Body of pancreas (tissue), 4 donors: Measurements from ENCODE around the gene OR4D1. TPM values are rescaled to one million over a fixed set of nuclear protein-coding genes. Genes with fewer than 3 reads are reported as not detected.

ENCODE experiments used
- ATAC-seq: fragments of 150-250 bp; one replicate; pipeline ENCODE4 v1.9.1; 2016
- DNase-seq, 4 donors: peaks; one replicate each; pipeline ENCODE4 v3.0.0-alpha.2; 2019
- H3K27ac ChIP-seq, 4 donors: fragments of 200-600 bp; sonication (generic); 1 replicate in 3 of 4; 2 replicates in 1 of 4; pipeline versions ENCODE4 v1.5.1 to v1.6.1; 2016 to 2019; ENCODE audit warnings: mild to moderate bottlenecking in 1 of 4, mixed read lengths in 1 of 4, moderate library complexity in 1 of 4
- H3K27me3 ChIP-seq, 2 donors: fragments of 200-600 bp; sonication (generic); one replicate each; pipeline ENCODE4 v1.6.0; 2016; ENCODE audit warnings: mild to moderate bottlenecking in 1 of 2
- H3K36me3 ChIP-seq, 2 donors: fragments of 200-600 bp; sonication (generic); replicated peaks in 1 of 2; 2 replicates each; pipeline ENCODE4 v1.5.1; 2016; ENCODE audit warnings: low read depth in 2 of 2; ENCODE audit not compliant: insufficient read depth in 1 of 2
- H3K4me1 ChIP-seq: fragments of 200-600 bp; sonication (generic); one replicate; pipeline ENCODE4 v1.6.0; 2016
- H3K4me3 ChIP-seq, 2 donors: fragments of 200-600 bp; sonication (generic); 1 replicate in 1 of 2; 2 replicates in 1 of 2; pipeline ENCODE4 v1.5.1; 2016 to 2019
- H3K9me3 ChIP-seq, 3 donors: fragments of 200-600 bp; sonication (generic); 1 replicate in 2 of 3; 2 replicates in 1 of 3; pipeline ENCODE4 v1.5.1; 2016
- POLR2A ChIP-seq, 3 donors: fragments of 450-650 bp; IDR thresholded peaks; one replicate each; pipeline ENCODE4 v1.6.1; 2016; ENCODE audit warnings: antibody characterized with exemption in 3 of 3, mild to moderate bottlenecking in 2 of 3
- WGBS, 2 donors: methylation state at CpG; one replicate each; pipeline ENCODE4 v1.1.5; 2017; 5-methylcytosine and 5-hydroxymethylcytosine counted together
- intact Hi-C: fragments of 100-400 bp; cut with DNase I; formaldehyde crosslinking; loops from one replicate; pipeline ENCODE4 v1.15.1; 2023
- total RNA-seq, 2 donors: library from RNA; depleted of rRNA; stranded (reverse); fragments of >200 nt; gene quantifications; one replicate each; pipeline ENCODE4 v1.1.0, GENCODE V29; 2016
- TF ChIP-seq, protein P1 (sequence below), 7 experiments: fragments of 450-650 bp in 4 of 7; fragments of 200-600 bp in 3 of 7; sonication (generic) in 3 of 7; IDR thresholded peaks; one replicate each; pipeline ENCODE4 v1.5.1; 2016 to 2019; ENCODE audit warnings: antibody characterized with exemption in 7 of 7

The OR4D1 gene
- total RNA-seq, 2 donors from 2014 or later: not detected

DNA sequence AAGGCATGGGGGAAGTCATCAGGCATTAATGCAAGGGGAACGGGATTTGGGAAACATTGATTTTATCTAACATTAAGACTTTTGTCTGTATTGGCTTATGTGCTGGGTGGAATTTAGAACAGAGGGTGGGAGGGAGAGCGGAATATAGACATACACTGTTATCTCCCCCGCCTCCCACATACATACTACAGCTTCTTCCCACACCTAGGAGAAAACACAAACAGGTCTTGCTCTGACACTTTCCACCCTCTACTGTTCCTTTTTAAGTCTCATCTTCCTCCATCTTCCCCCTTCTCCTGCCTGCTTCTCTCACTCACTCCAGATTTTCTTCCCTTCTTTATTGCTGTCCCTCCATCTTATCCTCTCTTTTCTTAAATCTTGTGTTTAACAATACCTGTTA, 425 bp downstream of the OR4D1 start:
- 72 to 75% methylated on average over 3 of the region's 3 CpGs for WGBS, 2 donors
- ATAC-seq: no peak
- no peak for DNase-seq
- TF ChIP-seq, protein P1, sequence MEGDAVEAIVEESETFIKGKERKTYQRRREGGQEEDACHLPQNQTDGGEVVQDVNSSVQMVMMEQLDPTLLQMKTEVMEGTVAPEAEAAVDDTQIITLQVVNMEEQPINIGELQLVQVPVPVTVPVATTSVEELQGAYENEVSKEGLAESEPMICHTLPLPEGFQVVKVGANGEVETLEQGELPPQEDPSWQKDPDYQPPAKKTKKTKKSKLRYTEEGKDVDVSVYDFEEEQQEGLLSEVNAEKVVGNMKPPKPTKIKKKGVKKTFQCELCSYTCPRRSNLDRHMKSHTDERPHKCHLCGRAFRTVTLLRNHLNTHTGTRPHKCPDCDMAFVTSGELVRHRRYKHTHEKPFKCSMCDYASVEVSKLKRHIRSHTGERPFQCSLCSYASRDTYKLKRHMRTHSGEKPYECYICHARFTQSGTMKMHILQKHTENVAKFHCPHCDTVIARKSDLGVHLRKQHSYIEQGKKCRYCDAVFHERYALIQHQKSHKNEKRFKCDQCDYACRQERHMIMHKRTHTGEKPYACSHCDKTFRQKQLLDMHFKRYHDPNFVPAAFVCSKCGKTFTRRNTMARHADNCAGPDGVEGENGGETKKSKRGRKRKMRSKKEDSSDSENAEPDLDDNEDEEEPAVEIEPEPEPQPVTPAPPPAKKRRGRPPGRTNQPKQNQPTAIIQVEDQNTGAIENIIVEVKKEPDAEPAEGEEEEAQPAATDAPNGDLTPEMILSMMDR (IDR thresholded peaks at IDR 0.05): no peak
- TF ChIP-seq POLR2A (IDR thresholded peaks at IDR 0.05): no peak
- Histone ChIP-seq H3K4me3 (no peak overlapping the region), H3K27ac (no peak overlapping the region), H3K4me1 (no peaks in the 10 kb centered on the region), H3K36me3 (no peaks in the 10 kb centered on the region), H3K9me3 (peaks cover 0 to 6% (median 2%) of the 10 kb centered on the region in 3 donors), H3K27me3 (no peaks in the 10 kb centered on the region)
- intact Hi-C loops: no loop called here

DNA sequence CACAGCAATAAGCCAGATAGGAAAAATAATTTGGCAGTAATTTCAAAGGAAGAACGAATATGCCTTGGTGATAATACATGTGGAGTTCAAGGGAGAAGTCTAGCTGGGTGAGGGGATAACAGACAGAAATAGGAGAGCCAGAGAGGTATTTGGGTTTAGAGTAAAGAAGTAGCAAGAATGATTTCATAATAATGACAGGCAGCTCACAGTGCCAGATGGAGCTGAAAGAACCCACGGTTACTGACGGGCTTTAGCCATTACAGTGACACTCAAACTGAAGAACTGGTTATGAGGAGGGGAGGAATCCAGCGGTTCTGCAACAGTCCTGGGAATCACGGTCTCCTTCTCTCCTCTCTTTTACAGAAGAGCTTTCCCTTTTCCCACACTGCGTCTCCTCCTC, 2.2 kb downstream of the OR4D1 start:
- H3K9me3 ChIP-seq: peaks cover 0 to 6% (median 0%) of the 10 kb centered on the region in 3 donors
- no peak overlapping the region for H3K4me3 ChIP-seq
- H3K27ac ChIP-seq: no peak overlapping the region
- 34 to 38% methylated on average over 6 of the region's 6 CpGs for WGBS, 2 donors
- DNase-seq (no peak), ATAC-seq (no peak)
- TF ChIP-seq, protein P1 (IDR thresholded peaks at IDR 0.05): no peak
- TF ChIP-seq POLR2A (IDR thresholded peaks at IDR 0.05): no peak
- no peaks in the 10 kb centered on the region for H3K36me3 ChIP-seq
- H3K27me3 ChIP-seq: no peaks in the 10 kb centered on the region
- intact Hi-C loops: no loop called here
- H3K4me1 ChIP-seq: no peaks in the 10 kb centered on the region

DNA sequence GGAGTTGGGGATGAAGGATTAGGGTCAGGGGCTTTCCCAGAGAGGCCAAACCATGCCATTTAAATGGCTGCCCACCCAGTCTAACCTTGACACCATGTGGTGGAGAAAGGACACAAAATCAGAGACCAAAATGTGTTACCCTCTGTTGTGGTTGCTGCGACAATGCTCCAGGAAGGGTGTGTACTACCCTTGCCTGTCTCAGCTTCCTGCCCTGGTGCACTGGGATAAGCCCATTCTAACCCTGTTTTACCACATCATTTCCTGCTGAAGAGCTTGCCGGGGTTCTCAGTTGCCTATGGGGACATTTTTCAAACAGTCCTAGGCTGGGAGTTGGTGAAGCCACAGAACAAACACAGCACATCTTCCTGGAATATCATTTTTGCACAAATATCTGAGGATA, 4.9 kb downstream of the OR4D1 start:
- TF ChIP-seq POLR2A (IDR thresholded peaks at IDR 0.05): no peak
- TF ChIP-seq, protein P1 (IDR thresholded peaks at IDR 0.05): no peak
- ATAC-seq: no peak

DNA sequence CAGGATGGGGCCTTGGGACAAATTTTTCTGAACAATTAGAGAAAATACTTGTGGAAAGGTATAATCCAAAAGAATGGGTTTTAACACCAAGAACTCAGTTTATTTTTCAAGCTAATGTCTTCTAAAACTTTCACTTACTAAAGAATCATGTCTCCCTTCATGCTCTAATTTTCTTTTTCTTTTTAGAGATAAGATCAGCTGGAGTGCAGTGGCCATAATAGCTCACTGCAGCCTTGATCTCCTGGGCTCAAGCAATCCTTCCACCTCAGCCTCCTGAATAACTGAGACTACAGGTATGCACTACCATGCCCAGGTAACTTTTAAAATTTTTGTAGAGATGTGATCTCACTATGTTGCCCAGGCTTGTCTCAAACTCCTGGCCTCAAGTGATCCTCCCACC, 5.5 kb downstream of the OR4D1 start:
- TF ChIP-seq, protein P1 (IDR thresholded peaks at IDR 0.05): no peak
- TF ChIP-seq POLR2A (IDR thresholded peaks at IDR 0.05): no peak
- ATAC-seq (no peak), DNase-seq (no peak)
- intact Hi-C loops: no loop called here
- Histone ChIP-seq H3K4me1 (peaks cover 9% of the 10 kb centered on the region), H3K27me3 (no peaks in the 10 kb centered on the region), H3K9me3 (no peaks in the 10 kb centered on the region), H3K36me3 (no peaks in the 10 kb centered on the region), H3K4me3 (no peak overlapping the region), H3K27ac (no peak overlapping the region)

More for the DNA sequence above, 4.9 kb downstream of the OR4D1 start:
- Histone ChIP-seq H3K9me3 (no peaks in the 10 kb centered on the region), H3K4me1 (peaks cover 9% of the 10 kb centered on the region), H3K36me3 (no peaks in the 10 kb centered on the region), H3K27me3 (no peaks in the 10 kb centered on the region), H3K4me3 (no peak overlapping the region), H3K27ac (no peak overlapping the region)
- DNase-seq: no peak
- 54 to 64% methylated on average over 2 of the region's 2 CpGs for WGBS, 2 donors
- intact Hi-C loops: no loop called here
